GM12878 (cell line): ENCODE results near the gene SH3BP5. TPM values are rescaled to one million over a fixed set of nuclear protein-coding genes. Genes with fewer than 3 reads are reported as not detected.

Experiments
- ATAC-seq: fragments of 200-7000 bp; cut with Tn5 transposase; 3 replicates; pipeline ENCODE4 v1.9.1; 2020; ENCODE audit warnings: mild to moderate bottlenecking, moderate library complexity
- BruUV-seq: library from RNA; stranded (reverse); fragments of 400-500 nt; replicated peaks from 2 replicates; lab custom pipeline; 2021; lab: Mats Ljungman, UMichigan
- CTCF ChIA-PET: fragments of 300-600 bp; sonication (Branson Sonifier 250); formaldehyde crosslinking; extraction: SDS; loops from one replicate; lab custom pipeline; 2021; ENCODE audit warnings: inconsistent platforms; lab: Yijun Ruan, JAX
- POLR2A ChIA-PET: fragments of 350-600 bp; formaldehyde crosslinking; extraction: SDS; loops from one replicate; lab custom pipeline; 2021; ENCODE audit warnings: inconsistent platforms; lab: Charles Lee
- RAD21 ChIA-PET: fragments of 300-600 bp; sonication (Branson Sonifier 250); formaldehyde crosslinking; loops from one replicate; lab custom pipeline; 2023; ENCODE audit warnings: antibody characterized with exemption; ENCODE audit not compliant: unreplicated experiment; lab: Charles Lee
- SMC1A ChIA-PET: fragments of 300-600 bp; sonication (Branson Sonifier 250); formaldehyde crosslinking; loops from one replicate; lab custom pipeline; 2023; ENCODE audit not compliant: unreplicated experiment, uncharacterized antibody; lab: Charles Lee
- DNase-seq: peaks from one replicate; pipeline ENCODE4 v3.0.0-alpha.2; 2011; ENCODE audit warnings: low read depth, low spot score
- FAIRE-seq: peaks from 3 replicates; lab custom pipeline; 2011; peaks lifted over from hg19 to GRCh38; lab: Jason Lieb, UNC
- H2AFZ ChIP-seq: 2 replicates; pipeline ENCODE4 v1.6.0; 2011; ENCODE audit warnings: low read depth, low read length, control low read depth; ENCODE audit not compliant: control insufficient read depth
- H3K27ac ChIP-seq: 2 replicates; pipeline ENCODE4 v1.5.1; 2011; ENCODE audit warnings: control low read depth; ENCODE audit not compliant: control insufficient read depth, insufficient read depth
- H3K27me3 ChIP-seq, 2 experiments: replicated peaks in 1 of 2; 2 replicates each; pipeline versions ENCODE4 v1.6.0 to v1.6.1; 2011; ENCODE audit warnings: low read length in 1 of 2; ENCODE audit not compliant: control insufficient read depth in 2 of 2, insufficient read depth in 2 of 2
- H3K36me3 ChIP-seq, 2 experiments: 2 replicates each; pipeline ENCODE4 v1.5.1; 2011; ENCODE audit warnings: low read length in 1 of 2; ENCODE audit not compliant: control insufficient read depth in 2 of 2, insufficient read depth in 2 of 2
- H3K4me1 ChIP-seq: 2 replicates; pipeline ENCODE4 v1.6.1; 2011; ENCODE audit warnings: mild to moderate bottlenecking, low read length, moderate library complexity, mixed read lengths; ENCODE audit not compliant: control insufficient read depth, insufficient read depth
- H3K4me2 ChIP-seq: 2 replicates; pipeline ENCODE4 v1.6.0; 2011; ENCODE audit warnings: control low read depth; ENCODE audit not compliant: control insufficient read depth, insufficient read depth
- H3K4me3 ChIP-seq: fragments of 200-600 bp; sonication (generic); 2 replicates; pipeline ENCODE4 v1.5.1; 2016
- H3K79me2 ChIP-seq: 2 replicates; pipeline ENCODE4 v1.6.0; 2011; ENCODE audit warnings: low read length; ENCODE audit not compliant: control insufficient read depth, insufficient read depth
- H3K9ac ChIP-seq: 2 replicates; pipeline ENCODE4 v1.8.0; 2011; ENCODE audit warnings: low read length, control low read depth, mixed read lengths; ENCODE audit not compliant: control insufficient read depth, insufficient read depth
- H3K9me3 ChIP-seq: replicated peaks from 3 replicates; pipeline ENCODE4 v1.5.1; 2011; ENCODE audit warnings: mild to moderate bottlenecking, low read length; ENCODE audit not compliant: control insufficient read depth, insufficient read depth
- H4K20me1 ChIP-seq: 2 replicates; pipeline ENCODE4 v1.6.0; 2011; ENCODE audit not compliant: control insufficient read depth, insufficient read depth
- CBFB ChIP-seq: IDR thresholded peaks from 2 replicates; pipeline ENCODE4 v1.6.1; 2016; ENCODE audit warnings: antibody characterized with exemption, low read depth
- CHD2 ChIP-seq: IDR thresholded peaks from 2 replicates; pipeline ENCODE4 v1.6.1; 2011; ENCODE audit warnings: low read depth, low read length, improper control_type of control experiment, borderline replicate concordance
- ESRRA ChIP-seq: IDR thresholded peaks from 2 replicates; pipeline ENCODE4 v1.6.1; 2012; ENCODE audit warnings: mild to moderate bottlenecking, low read length, improper control_type of control experiment
- HDAC6 ChIP-seq: fragments of 200-600 bp; sonication (generic); IDR thresholded peaks from one replicate; pipeline ENCODE4 v1.8.0; 2017; ENCODE audit warnings: antibody characterized with exemption; ENCODE audit not compliant: unreplicated experiment
- KDM1A ChIP-seq: fragments of 200-600 bp; sonication (generic); IDR thresholded peaks from 2 replicates; pipeline ENCODE4 v1.6.1; 2016; ENCODE audit warnings: borderline replicate concordance
- MLLT1 ChIP-seq: fragments of 450-650 bp; IDR thresholded peaks from 2 replicates; pipeline ENCODE4 v1.6.1; 2016; ENCODE audit warnings: mild to moderate bottlenecking
- MYC ChIP-seq: IDR thresholded peaks from 2 replicates; pipeline ENCODE4 v1.6.1; 2011; ENCODE audit warnings: mild to moderate bottlenecking, low read length, moderate library complexity, inconsistent platforms; ENCODE audit not compliant: insufficient read depth, insufficient replicate concordance, insufficient read length, severe bottlenecking
- NR2C1 ChIP-seq: fragments of 450-650 bp; IDR thresholded peaks from 2 replicates; pipeline ENCODE4 v1.6.1; 2017; ENCODE audit warnings: antibody characterized with exemption, mild to moderate bottlenecking, moderate library complexity
- PKNOX1 ChIP-seq: fragments of 450-650 bp; IDR thresholded peaks from 2 replicates; pipeline ENCODE4 v1.6.1; 2016; ENCODE audit warnings: mild to moderate bottlenecking
- POLR2AphosphoS5 ChIP-seq: IDR thresholded peaks from 2 replicates; pipeline ENCODE4 v1.6.1; 2011; ENCODE audit warnings: mild to moderate bottlenecking, low read length, inconsistent platforms
- RB1 ChIP-seq: fragments of 450-650 bp; formaldehyde crosslinking; IDR thresholded peaks from 2 replicates; pipeline ENCODE4 v1.6.1; 2017; ENCODE audit warnings: mild to moderate bottlenecking, borderline replicate concordance
- SMAD5 ChIP-seq: IDR thresholded peaks from 2 replicates; pipeline ENCODE4 v1.6.1; 2016; ENCODE audit warnings: antibody characterized with exemption, low read depth
- SMC3 ChIP-seq: IDR thresholded peaks from 2 replicates; pipeline ENCODE4 v1.6.1; 2011; ENCODE audit warnings: low read length, improper control_type of control experiment, borderline replicate concordance
- STAT3 ChIP-seq: IDR thresholded peaks from 2 replicates; pipeline ENCODE4 v1.6.1; 2011; ENCODE audit warnings: low read depth, low read length, improper control_type of control experiment
- TARDBP ChIP-seq: IDR thresholded peaks from 2 replicates; pipeline ENCODE4 v1.6.1; 2016; ENCODE audit warnings: borderline replicate concordance
- TCF7 ChIP-seq: IDR thresholded peaks from 2 replicates; pipeline ENCODE4 v1.6.1; 2014; ENCODE audit warnings: antibody characterized with exemption, borderline replicate concordance
- WGBS: methylation state at CpG from one replicate; pipeline ENCODE4 v1.1.6; 2016; ENCODE audit warnings: low lambda C conversion rate; ENCODE audit not compliant: insufficient replicate concordance, insufficient coverage; ENCODE audit errors: missing lambda C conversion rate; 5-methylcytosine and 5-hydroxymethylcytosine counted together
- in situ Hi-C: fragments of 300-500 bp; cut with MboI; formaldehyde crosslinking; loops from 9 replicates; pipeline ENCODE4 v1.14.3; 2018; ENCODE audit warnings: mixed read lengths
- intact Hi-C: fragments of 100-400 bp; cut with micrococcal nuclease; formaldehyde crosslinking; loops from one replicate; pipeline ENCODE4 v1.14.2; 2022; ENCODE audit not compliant: unreplicated experiment
- polyA plus RNA-seq, 11 experiments: library from polyadenylated mRNA; depleted of rRNA in 4 of 11; unstranded in 6 of 11; stranded (reverse) in 5 of 11; fragments of >200 nt; fragmentation: Nextera tagmentation in 4 of 11; fragmentation: Illumina TruSeq in 1 of 11; extraction: Ambion mirVana in 4 of 11; extraction: Trizol in 1 of 11; gene quantifications; 1 replicate in 1 of 11; 2 replicates in 10 of 11; pipeline versions ENCODE4 v1.2.1 to v1.2.3, GENCODE V29; 2011 to 2016; ENCODE audit warnings: inconsistent platforms in 2 of 11, missing spikeins in 2 of 11, low read depth in 1 of 11
- total RNA-seq, 4 experiments: library from RNA; depleted of rRNA in 3 of 4; stranded (reverse); fragments of >200 nt in 3 of 4; fragmentation: Illumina TruSeq in 1 of 4; extraction: Trizol in 1 of 4; gene quantifications; 2 replicates each; pipeline versions ENCODE4 v1.2.1 to v1.2.3, GENCODE V29; 2013 to 2021
- TF ChIP-seq, protein P1 (sequence below): fragments of 450-650 bp; IDR thresholded peaks from 2 replicates; pipeline ENCODE4 v1.6.1; 2017; ENCODE audit warnings: low read depth, mild to moderate bottlenecking, moderate library complexity
- TF ChIP-seq, protein P2 (sequence below): fragments of 150-350 bp; IDR thresholded peaks from 2 replicates; pipeline ENCODE4 v1.6.1; 2014; ENCODE audit warnings: mild to moderate bottlenecking, low read depth, low read length

SH3BP5 gene
- total and polyA plus RNA-seq, 10 of the 15 experiments (the other 5 are each of a cell fraction or from before 2014, with no cell fraction given): 14.9 to 87.5 (median 43.7) TPM

- WGBS: 91% methylated on average over 3 of the region's 3 CpGs
- Histone ChIP-seq H3K79me2 (no peaks in the 10 kb centered on the region), H3K4me1 (peaks cover 35% of the 10 kb centered on the region), H4K20me1 (no peaks in the 10 kb centered on the region), H3K9ac (no peak overlapping the region), H3K27me3 (no peaks in the 10 kb centered on the region), H2AFZ (no peak overlapping the region), H3K4me3 (no peak overlapping the region), H3K4me2 (no peak overlapping the region), H3K36me3 (no peaks in the 10 kb centered on the region), H3K27ac (no peak overlapping the region), H3K9me3 (peaks cover 10% of the 10 kb centered on the region; the same call in 2 of the 3 replicates)
- intact Hi-C loops: no loop called here
- no peak for ATAC-seq
- ChIA-PET CTCF (interaction anchor here (3.5 kb wide), 1 partner anchor 17 kb away, joined by 14 read pairs; the partner anchor contains the start of gene SH3BP5), POLR2A (no interaction called here), RAD21 (interaction anchor here (1.1 kb wide), 1 partner anchor 7 kb away, joined by 4 read pairs; no protein-coding TSS in a partner anchor), SMC1A (interaction anchor here (1.2 kb wide), 1 partner anchor 22 kb away, joined by 3 read pairs; no protein-coding TSS in a partner anchor)
- no peak for DNase-seq
- no peak for FAIRE-seq
- TF ChIP-seq, protein P1, sequence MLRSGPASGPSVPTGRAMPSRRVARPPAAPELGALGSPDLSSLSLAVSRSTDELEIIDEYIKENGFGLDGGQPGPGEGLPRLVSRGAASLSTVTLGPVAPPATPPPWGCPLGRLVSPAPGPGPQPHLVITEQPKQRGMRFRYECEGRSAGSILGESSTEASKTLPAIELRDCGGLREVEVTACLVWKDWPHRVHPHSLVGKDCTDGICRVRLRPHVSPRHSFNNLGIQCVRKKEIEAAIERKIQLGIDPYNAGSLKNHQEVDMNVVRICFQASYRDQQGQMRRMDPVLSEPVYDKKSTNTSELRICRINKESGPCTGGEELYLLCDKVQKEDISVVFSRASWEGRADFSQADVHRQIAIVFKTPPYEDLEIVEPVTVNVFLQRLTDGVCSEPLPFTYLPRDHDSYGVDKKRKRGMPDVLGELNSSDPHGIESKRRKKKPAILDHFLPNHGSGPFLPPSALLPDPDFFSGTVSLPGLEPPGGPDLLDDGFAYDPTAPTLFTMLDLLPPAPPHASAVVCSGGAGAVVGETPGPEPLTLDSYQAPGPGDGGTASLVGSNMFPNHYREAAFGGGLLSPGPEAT: no peak
- no peak for TF ChIP-seq CBFB
- no peak for TF ChIP-seq STAT3
- TF ChIP-seq SMC3: no peak
- no peak for TF ChIP-seq HDAC6
- TF ChIP-seq ESRRA: no peak
- TF ChIP-seq PKNOX1: no peak
- TF ChIP-seq, protein P2, sequence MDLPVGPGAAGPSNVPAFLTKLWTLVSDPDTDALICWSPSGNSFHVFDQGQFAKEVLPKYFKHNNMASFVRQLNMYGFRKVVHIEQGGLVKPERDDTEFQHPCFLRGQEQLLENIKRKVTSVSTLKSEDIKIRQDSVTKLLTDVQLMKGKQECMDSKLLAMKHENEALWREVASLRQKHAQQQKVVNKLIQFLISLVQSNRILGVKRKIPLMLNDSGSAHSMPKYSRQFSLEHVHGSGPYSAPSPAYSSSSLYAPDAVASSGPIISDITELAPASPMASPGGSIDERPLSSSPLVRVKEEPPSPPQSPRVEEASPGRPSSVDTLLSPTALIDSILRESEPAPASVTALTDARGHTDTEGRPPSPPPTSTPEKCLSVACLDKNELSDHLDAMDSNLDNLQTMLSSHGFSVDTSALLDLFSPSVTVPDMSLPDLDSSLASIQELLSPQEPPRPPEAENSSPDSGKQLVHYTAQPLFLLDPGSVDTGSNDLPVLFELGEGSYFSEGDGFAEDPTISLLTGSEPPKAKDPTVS: no peak
- TF ChIP-seq KDM1A: no peak
- no peak for TF ChIP-seq MLLT1
- no peak for TF ChIP-seq NR2C1
- no peak for TF ChIP-seq TARDBP
- no peak for TF ChIP-seq SMAD5
- no peak for TF ChIP-seq MYC
- TF ChIP-seq TCF7: no peak
- no peak for TF ChIP-seq POLR2AphosphoS5
- TF ChIP-seq RB1: no peak
- no peak for TF ChIP-seq CHD2
- in situ Hi-C loops: loop anchor here (25.0 kb wide), 2 partner anchors 1162 to 1562 kb away; partner anchors contain the start of gene RFTN1
- BruUV-seq: no TSS peak
Observed at GRCh38 chr3:15350141-15350540, 17.8 kb upstream of the SH3BP5 start.
